HUDEP-2 (cell line): Measurements from ENCODE around the gene MYO5B.
"Not testable (repeated sequence)": the region's sequence is repeated elsewhere in the genome, so short reads cannot be mapped to it uniquely, and the experiment has no call there.

Experiments
- DNase-seq, 76 experiments: peaks; one replicate each; lab custom pipeline; 2025; ENCODE audit not compliant: unreplicated experiment in 76 of 76; lab: John Stamatoyannopoulos, UW

The MYO5B gene

DNA sequence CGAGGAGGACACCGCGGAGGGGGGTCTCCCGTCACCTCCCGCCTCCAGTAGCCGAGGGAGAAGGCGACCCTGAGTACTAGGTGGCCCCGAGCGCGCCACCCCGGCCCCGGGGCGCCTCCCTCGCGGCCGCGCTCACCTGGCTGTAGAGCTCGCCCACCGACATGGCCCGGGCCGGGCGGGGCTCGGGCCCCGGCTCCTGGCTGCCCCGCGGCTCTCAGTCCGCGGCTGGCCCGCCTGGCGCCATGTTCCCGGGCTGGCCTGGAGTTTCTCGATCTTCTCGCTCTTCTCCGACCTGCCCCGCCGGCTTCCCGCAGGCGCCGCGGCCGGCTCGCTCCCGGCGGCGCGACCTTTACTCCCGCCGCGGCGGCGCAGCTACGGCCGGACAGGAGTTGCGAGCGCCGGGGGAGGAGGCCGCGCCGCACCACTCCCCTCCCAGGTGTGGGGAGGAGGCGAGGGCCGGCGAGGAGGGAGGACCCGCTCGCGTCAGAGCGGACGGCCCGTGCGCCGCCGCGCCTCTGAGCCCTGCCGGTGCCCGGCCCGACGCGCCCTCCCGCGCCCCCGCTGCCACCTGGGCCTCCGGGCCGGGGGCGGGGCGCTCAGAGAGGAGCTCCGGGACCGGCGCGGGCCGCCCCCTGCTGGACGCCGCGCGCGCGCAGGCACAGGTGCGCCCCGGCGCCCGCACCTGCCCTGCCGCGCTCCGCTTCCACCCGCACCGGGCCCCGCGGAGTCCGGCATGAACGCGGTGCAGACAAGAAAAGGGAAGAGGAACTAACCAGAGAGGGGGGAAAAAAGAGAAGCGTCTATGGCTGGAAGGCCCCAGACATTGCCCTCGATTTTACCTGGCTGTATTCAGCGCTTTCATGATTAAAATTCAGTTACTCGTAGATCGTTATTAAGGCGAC, at the start of gene MYO5B:
Gene MYO5B (minus strand): TSS at position 517 of the 902 bp plus-strand sequence. CDS start 354 bp downstream, at position 163.
- peak in 2 of 76 experiments; percentile 13 to 16 for DNase-seq

DNA sequence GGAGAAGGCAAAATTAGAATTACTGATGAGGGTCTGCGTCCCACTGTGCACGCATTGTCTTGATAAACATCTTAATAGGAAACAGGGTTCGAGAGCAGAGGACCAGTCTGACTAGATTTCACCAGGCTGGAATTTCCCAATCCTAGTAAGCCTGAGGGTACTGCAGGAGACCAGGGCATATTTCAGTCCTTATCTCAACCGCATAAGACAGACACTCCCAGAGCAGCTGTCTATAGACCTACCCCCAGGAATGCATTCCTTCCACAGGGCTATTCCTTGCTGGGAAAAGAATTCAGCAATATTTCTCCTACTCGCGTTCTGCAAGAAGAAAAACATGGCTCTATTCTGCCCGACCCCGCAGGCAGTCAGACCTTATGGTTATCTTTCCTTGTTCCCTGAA, 46.8 kb upstream of the MYO5B start:
- DNase-seq = not testable (repeated sequence)

DNA sequence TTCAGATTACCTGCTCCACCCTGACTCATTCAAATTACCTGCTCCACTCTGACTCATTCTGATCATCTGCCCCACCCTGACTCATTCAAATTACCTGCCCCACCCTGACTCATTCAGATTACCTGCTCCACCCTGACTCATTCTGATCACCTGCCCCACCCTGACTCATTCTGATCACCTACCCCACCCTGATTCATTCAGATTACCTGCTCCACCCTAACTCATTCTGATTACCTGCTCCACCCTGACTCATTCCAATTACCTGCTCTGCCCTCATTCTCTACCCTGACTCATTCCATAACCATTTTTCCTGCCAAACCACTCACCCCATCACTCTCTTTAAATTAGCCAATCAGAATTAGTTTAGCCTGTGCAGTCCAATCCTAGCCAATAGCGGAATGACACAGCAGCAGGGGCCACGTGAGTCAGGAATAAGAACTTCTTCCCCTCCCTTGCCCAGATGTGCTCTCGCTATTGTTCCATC, 45.2 kb upstream of the MYO5B start:
- DNase-seq = no peak

DNA sequence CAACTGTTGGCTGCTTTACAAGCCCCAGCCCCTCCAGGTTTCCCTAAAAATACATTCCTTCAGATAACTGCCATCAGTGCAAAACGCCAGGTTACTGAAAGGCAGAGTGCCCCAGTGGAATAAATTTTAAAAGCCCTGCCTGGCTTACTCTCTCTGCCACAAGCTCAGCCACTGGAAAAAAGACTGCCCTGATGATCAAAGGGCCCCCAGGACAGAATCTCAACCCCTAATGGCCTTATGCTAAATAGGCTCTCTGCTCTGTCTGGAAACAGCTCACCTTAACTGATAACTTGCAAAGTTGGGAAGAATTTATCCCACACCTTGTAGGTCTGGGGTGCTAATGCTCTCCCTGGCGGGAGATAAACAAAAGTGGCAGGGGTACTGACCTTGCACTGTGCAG, 37.5 kb upstream of the MYO5B start:
- DNase-seq = no peak

DNA sequence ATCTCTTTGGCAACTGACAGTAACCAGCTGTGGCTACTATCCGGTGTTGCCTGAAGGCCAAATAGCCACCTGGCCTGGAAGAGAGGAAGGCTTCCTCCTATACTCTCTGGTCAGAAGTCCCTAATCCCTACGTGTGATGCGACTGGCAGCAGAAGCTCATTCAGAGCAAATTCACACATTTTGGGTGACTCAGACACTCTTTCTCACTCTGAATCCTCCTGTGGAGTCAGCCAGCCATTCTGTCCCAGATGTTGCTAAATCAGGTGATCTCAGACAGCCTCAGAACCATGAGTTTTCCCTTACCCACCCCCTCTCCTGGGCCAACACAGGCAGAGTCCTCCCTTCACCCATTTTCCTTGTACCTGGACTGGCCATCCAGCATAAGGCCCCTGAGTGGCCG, 36.7 kb upstream of the MYO5B start:
- DNase-seq = no peak

DNA sequence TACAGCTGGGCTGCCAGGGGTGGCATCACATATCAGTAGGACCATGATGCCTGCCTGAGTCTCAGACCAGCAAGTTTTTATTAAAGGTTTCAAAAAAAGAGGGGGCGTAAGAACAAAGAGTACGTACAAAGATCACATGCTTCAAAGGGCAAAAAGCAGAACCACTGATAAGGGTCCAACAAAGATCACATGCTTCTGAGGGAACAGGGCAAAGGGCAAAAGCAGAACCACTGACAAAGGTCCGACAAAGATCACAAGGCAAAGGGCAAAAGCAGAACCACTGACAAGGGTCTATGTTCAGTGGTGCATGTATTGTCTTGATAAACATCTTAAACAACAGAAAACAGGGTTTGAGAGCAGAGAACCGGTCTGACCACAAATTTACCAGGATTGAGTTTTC, 25.3 kb upstream of the MYO5B start:
- not testable (repeated sequence) for DNase-seq

DNA sequence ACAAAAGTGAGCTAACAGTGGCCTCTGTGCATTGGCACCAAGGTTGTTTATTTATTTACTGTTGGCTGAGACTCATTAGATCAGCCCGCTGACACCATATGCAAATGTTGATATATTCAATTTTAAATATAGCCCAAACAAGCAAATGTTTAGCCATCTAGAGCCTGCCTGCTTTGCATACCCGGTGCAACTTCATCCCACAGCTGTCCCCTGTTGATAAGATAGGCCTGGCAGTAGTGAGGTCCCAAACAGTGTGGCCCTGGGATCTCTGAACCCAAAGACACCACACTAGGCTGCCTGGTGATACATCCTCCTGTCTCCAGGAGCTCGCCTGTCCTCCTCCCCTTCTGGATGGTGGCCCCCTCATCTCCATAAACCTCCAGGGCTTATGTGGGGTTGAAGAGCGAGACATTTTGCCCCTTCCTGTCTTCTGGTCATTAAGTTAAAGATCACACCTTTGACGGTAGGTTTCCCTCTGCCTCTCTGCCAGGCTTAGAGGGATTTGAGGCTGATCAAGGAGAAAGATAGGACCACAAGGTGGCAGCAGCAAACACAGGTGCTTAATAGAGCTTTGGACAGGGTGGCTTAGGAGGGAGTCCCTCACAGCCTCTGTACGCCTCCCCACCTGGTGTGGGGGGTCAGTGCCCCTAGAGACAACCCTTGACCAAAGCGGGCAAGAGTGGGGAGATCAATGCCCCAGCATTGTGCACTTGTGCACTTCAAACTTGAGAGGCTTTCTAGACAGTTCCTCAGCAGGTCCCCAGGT, 23.7 kb upstream of the MYO5B start:
- peak in 11 of 76 experiments; percentile 5 to 40 (median 21) for DNase-seq

DNA sequence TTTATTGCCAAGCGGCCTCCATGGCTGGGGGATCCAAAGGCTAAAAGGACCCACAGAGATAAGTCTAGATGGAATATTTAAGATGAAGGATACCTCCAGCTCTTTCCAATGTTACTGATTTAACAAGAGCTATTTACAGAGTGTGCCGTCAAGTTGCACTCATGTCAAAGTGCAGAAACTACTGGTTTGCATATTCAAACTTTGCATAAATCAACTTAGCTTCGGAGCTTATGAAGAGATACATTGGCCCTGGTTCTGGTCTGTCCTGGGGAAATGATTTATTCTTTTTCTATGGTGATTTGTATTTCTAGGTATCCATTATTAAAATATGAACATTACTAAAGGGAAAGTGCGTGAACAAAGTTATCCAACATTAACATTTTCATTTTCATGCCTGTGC, 14.4 kb upstream of the MYO5B start:
- no peak for DNase-seq

DNA sequence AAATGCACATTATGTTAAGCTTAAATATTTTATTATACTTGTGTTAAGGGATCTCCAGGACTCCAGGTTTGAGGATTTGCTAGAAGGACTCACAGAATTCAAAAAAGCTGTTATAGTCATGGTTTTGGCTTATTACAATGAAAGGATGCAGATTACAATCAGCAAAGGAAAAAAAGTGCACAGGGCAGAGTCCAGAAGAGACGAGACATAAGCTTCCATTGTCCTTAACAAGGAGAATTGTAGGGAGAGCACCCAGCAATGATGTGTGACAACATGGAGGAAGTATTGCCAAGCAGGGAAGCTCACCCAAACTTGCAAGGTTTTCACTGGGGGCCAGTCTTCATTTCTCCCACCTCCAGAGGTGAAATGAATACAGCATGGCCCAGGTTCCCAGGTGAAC, 12.8 kb upstream of the MYO5B start:
- DNase-seq = no peak

DNA sequence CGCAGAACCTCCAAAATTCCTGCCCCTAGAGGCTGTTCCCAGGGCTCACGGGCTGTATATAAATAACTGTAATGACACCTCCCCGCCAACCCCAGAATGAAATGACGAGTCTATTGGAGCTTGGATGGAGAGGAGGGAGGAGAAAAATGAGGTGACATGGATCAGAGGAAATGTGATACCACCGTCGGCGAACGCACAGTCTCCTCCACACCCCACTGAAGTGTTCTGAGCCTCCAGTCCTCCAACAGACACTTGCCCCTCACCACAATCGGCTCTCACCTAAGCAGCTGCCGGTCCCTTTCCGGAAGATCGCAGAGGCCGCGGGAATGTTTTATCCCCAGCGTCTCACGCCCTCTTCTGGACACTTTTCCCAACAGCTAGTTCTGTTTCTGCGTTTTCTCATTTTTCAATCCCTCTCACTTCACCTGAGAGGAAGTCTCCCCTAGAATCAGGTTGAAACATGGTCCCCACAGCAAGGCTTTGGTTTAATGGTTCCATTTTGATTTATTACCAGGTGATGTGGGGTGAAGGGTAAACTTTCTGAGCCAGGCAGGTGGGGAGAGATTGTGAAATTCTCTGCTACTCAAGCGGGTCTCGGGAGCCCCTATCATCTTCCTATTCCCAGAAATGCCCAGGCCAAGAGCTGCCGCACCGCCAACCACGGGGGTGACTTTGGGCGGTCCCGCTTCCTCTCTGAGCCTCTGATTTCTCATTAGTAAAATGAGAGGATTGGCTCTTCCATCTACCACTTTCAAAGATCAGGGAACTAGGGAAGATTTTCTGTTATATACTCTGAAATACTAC, 9.1 kb upstream of the MYO5B start:
- peak in 9 of 76 experiments; percentile 1 to 55 (median 15) for DNase-seq

DNA sequence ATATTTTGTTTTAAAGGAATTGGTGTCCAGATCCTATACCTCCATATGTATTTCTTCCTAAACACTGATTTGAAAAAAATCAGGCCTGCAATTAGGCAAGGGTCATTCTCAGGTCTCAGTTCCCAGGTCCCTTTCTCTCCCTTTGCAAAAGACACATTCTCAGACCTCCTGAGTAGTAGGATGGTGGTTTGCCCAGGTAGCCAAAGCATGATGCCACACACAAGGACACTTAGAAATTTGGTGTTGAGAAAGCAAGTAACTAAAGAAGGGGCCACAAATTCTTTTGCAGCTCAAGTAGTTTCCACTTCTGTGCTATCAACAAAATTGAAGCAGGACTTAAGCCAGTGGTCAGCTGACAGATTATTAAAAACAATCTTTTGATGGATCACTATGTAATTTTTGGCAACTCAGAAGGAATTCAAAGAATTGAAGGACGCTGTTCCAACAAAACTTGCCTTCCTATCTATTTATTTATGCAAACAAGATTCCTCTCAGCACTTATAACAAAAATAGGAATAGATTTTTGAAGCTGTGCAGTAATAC, 6.6 kb upstream of the MYO5B start:
- no peak for DNase-seq

DNA sequence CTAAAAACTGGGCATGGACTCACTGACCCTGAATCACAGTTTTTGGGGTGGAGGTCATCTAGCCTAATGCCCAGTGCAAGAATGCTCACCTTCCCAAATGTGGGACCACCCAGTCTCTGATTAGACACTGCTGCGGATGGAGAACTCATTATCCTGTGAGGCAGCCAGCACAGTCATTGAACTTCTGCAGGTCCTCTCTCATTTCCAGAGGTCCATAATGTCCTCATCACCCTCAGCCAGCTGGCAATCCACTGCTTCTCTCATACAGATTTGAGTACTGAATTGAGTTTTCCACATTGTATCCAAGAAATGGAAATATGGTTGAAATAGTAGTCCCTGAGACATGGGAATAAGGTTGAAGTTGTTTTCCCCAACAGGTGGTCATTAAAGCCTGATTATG, 5.0 kb upstream of the MYO5B start:
- no peak for DNase-seq

DNA sequence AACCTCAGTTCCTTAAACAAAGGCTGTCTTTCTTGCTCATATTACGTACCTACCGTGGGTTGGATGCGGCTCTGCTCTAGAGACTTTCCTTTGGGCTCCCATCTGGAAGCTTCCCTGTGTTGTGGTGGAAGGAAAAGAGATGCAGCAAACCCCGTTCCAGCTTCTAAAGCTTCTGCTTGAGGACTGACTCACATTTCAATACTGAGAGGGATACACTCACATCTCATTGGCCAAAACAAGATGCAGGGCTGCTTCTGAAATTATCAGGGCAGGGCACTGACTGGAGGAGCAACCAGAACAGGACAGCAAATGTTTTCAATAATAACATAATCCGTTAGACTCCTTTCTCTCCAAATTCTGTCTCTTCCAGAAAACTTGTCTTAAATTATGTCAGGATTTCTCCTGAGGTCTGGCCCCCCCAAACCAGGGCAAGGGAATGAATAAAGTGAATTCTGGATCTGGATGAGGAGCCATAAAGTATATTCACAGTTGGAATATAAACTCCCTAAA, 4.5 kb upstream of the MYO5B start:
- DNase-seq = no peak

DNA sequence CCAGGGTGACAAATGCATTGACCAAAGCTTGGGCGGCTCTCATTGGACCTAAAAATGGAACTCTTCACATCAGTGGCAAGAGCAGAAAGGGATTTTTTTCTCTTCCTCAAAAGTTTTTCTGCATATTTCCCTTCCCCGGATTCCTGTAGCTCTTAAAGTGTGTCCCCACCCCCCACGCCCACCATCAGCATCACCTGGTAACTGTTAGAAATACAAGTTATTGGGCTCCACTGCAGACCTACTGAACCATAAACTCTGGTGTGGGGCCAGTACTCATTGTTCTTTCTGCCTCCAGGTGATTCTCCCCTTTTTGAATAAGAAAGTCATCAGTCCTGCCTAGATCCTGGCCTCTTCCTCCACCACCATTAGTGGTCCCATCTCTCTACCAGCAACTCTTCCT, 1.3 kb upstream of the MYO5B start:
- no peak for DNase-seq

DNA sequence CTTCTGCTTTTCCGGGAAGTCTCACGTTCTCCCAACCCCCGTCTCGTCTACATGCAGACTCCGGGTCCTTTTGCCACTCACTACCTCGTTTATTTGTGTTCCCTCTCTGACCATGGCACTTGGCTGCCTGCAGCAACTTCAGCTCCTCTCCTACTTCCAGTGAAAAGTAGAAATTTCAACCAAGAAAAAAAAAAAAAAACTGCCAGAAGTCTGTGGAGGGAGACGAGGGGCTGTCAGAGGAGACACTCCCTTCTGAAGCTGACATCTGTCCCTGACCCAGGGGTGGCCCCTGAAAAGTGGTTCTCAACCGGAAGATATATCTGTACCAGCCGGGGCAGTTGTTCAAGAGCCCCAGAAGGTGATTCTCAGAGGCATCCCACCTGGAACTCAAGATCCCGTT, 742 bp upstream of the MYO5B start:
- no peak for DNase-seq

DNA sequence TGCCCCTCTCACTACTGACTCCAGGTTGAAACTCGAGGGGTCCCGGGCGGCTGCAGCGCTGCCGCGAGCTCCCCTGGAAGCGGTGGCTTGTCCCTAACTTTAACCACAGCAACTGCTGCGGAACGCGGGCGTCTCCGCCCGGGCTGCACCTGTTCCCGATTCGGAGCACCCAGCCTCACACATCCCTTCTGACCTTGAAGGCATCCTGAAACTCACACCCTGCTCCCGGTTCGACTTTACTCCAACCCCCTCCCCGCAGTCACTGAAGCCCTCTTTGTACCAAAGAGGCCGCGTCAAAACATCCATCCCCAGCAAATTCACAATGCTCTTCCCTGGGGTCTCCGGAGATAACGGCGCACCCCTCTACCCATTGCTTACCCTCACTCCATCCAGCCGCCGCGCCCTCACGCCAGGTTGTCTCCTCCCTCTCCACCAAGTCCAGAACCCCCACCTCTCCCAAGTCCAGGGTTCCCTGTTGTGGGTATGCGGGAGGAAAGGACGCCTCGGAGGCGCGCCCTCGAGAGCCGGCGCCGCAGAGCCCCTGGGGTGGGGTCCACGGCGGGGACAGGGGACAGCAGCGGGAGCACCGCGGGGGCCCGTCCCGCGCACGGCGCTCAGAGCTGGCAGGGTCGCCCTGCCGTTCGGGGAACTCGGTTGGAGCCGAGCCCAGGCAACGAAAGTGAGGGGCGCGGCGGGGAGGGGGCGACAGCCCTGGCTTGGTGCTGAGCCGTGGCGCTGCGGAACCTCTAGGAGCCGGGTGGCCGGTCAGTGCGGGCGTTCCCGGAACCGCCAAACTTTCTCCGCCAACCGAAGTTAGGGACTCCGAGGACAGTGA, 934 bp downstream of the MYO5B start:
- no peak for DNase-seq

DNA sequence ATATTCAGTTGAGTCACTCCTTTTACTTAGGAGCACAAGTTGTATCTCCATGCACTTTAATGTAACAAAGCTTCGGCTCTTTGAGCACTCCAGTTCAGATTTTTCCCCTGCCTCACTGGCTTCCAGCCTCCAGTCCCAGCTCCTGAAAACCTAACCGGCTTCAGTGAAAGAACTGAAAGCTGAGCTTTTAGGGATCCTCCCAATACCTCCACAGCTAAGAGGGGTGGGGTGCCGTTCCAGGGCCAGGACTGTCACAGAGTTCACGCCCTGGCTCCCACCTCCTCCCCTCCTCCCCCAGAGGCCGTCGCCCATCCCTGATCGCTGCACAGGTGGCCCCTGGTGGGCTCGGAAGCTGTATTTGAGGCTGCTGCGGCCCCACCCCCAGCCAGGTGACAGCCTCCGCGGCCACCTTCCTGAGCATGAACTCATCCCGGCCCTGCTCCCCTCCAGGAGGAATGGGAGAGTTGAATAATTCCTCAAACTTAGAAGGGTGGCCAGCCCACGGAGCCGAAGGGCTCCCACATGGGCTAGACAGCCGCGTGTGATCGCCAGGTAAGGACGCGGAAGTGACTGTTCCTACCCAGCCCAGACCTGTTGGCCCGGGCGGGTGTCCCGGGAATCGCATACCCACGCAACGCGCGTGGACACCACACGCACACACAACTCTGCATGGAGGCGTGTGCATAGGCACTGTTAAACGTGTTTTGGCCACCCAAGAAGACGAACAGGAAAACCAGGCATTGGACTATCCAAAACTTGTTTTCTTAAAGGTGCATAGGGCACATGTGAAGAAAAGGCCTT, 1.8 kb downstream of the MYO5B start:
- no peak for DNase-seq

DNA sequence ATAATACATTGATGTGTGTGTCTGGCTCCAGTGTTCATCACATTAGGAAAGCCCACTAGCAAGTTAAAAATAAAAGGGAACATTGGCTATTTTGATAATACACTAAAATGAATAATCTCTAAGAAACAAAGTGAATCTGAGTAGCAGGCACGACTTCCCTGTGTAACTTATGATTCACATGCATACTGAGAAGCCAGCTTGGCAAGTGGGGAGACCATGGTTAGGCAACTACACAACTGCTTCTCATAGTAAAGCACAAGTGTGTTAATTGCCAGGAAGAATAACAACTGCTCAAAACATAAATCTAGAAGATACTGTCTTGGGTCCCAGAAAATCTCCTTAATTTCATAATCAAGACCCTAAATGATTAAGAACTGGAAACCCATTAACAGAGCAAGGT, 4.0 kb downstream of the MYO5B start:
- no peak for DNase-seq

DNA sequence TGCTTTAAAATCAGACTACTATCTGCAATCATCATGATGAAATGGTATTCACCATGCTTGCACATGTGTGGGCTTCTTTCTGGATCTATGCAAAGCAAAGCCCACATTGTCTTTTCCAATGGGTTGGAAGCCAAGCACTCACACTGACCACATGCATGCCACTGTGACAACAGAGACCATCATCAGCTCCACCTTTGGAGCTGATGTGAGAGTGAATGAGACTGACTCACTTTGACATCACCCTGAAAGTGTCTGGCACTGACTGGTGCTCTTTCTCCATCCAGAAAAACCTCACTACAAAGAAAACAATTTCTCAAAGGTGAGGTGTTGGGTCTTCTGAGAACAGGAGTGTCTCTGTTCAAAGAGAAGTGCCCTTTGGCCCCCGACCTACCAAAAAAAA, 4.7 kb downstream of the MYO5B start:
- no peak for DNase-seq
